Ascending aorta (tissue), 2 donors: Measurements from ENCODE around the gene NEK10. TPM values are rescaled to one million over a fixed set of nuclear protein-coding genes. Genes with fewer than 3 reads are reported as not detected.

Source experiments
- DNase-seq, 2 donors: peaks; one replicate each; pipeline ENCODE4 v3.0.0-alpha.2; 2019; ENCODE audit warnings: low spot score in 2 of 2
- H3K27ac ChIP-seq, 2 donors: fragments of 200-600 bp; sonication (generic); one replicate each; pipeline ENCODE4 v1.5.1; 2016 to 2017; ENCODE audit warnings: mild to moderate bottlenecking in 1 of 2
- H3K27me3 ChIP-seq: fragments of 200-600 bp; sonication (generic); one replicate; pipeline ENCODE4 v1.5.1; 2017
- H3K36me3 ChIP-seq, 2 donors: fragments of 200-600 bp; sonication (generic); one replicate each; pipeline ENCODE4 v1.5.1; 2016
- H3K4me1 ChIP-seq, 2 donors: fragments of 200-600 bp; sonication (generic); one replicate each; pipeline ENCODE4 v1.5.1; 2016 to 2017; ENCODE audit warnings: mild to moderate bottlenecking in 1 of 2
- H3K4me3 ChIP-seq, 2 donors: fragments of 200-600 bp; sonication (generic); one replicate each; pipeline ENCODE4 v1.5.1; 2016 to 2017; ENCODE audit warnings: mild to moderate bottlenecking in 1 of 2
- H3K9me3 ChIP-seq, 2 donors: fragments of 200-600 bp; sonication (generic); one replicate each; pipeline ENCODE4 v1.5.1; 2016
- CTCF ChIP-seq, 3 experiments: fragments of 200-600 bp in 2 of 3; fragments of 450-650 bp in 1 of 3; sonication (generic) in 2 of 3; IDR thresholded peaks; one replicate each; pipeline ENCODE4 v1.5.1; 2016 to 2019; ENCODE audit warnings: antibody characterized with exemption in 3 of 3, mild to moderate bottlenecking in 1 of 3, moderate library complexity in 1 of 3
- intact Hi-C: fragments of 100-400 bp; cut with DNase I; formaldehyde crosslinking; loops from one replicate; pipeline ENCODE4 v1.15.1; 2023
- total RNA-seq: library from RNA; depleted of rRNA; stranded (reverse); fragments of >200 nt; gene quantifications from one replicate; pipeline ENCODE4 v1.1.0, GENCODE V29; 2016

NEK10 gene
- total RNA-seq, 1 donor from 2014 or later = not detected

- no peaks in the 10 kb centered on the region for H3K4me1 ChIP-seq
- H3K27me3 ChIP-seq = no peaks in the 10 kb centered on the region
- no peak overlapping the region for H3K27ac ChIP-seq
- H3K36me3 ChIP-seq = no peaks in the 10 kb centered on the region
- intact Hi-C loops = no loop called here
- TF ChIP-seq CTCF (IDR thresholded peaks at IDR 0.05) = no peak
- H3K4me3 ChIP-seq = no peak overlapping the region
- no peak for DNase-seq
- H3K9me3 ChIP-seq = no peaks in the 10 kb centered on the region
These were observed 168.3 kb downstream of the NEK10 start for GRCh38 chr3:27200721-27201489.

DNA sequence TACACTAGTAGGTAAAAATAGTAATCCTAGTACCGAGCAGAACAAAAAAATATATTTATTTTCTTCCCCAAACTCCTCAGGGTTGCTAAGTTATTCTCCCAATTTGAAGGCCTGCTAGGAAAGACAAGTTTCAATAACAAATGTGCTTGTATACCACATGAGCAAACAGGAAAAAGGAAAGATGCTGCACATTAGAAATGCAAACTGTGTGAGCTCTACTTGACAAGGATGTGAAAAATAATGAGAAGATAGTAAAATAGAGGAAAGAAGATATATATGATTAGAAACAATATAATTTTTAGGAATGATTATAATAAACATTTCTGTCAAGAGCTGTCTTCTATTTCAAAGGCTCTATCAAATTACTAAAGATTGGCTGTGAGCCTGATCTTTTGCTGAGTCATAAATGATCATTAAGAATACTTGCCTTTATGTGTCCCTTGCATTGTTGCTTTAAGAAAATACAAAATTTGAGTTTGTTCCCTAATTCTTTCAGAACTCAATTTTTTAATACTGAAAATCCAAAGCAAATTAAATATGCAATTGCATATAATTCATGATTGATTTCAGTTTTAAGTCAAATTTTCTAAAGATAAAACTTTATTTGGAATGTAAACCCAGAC, 174.2 kb downstream of the NEK10 start:
- intact Hi-C loops = no loop called here

DNA sequence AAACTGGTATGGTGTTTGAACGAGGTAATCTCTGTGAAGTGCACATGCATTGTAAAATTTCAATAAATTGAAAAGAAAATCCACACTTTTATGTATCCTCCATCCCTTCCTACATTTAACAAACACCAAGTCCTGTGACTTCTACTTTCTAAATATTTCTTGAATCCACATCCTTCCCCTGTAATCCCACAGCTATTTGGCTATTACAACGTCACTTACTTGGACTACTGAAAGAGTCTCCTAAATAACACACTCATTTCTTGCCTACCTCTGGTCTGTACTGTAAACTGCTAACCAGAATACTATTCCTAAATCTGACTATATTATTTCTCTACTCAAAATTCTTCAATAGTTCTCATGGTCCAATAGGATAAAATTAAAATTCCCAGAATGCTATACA, 176.1 kb downstream of the NEK10 start:
- no peaks in the 10 kb centered on the region for H3K27me3 ChIP-seq
- H3K4me3 ChIP-seq = no peak overlapping the region
- no peaks in the 10 kb centered on the region for H3K4me1 ChIP-seq
- H3K9me3 ChIP-seq = no peaks in the 10 kb centered on the region
- TF ChIP-seq CTCF (IDR thresholded peaks at IDR 0.05) = no peak
- H3K36me3 ChIP-seq = no peaks in the 10 kb centered on the region
- no peak overlapping the region for H3K27ac ChIP-seq
- no peak for DNase-seq
- intact Hi-C loops = no loop called here

More for the DNA sequence above, 174.2 kb downstream of the NEK10 start:
- H3K4me3 ChIP-seq = no peak overlapping the region
- H3K4me1 ChIP-seq = no peaks in the 10 kb centered on the region
- no peak for TF ChIP-seq CTCF (IDR thresholded peaks at IDR 0.05)
- H3K27me3 ChIP-seq = no peaks in the 10 kb centered on the region
- no peak overlapping the region for H3K27ac ChIP-seq
- H3K36me3 ChIP-seq = no peaks in the 10 kb centered on the region
- DNase-seq = no peak
- no peaks in the 10 kb centered on the region for H3K9me3 ChIP-seq

- Histone ChIP-seq H3K36me3 (no peaks in the 10 kb centered on the region), H3K4me1 (no peaks in the 10 kb centered on the region), H3K27me3 (no peaks in the 10 kb centered on the region), H3K4me3 (no peak overlapping the region), H3K9me3 (no peaks in the 10 kb centered on the region), H3K27ac (no peak overlapping the region)
- intact Hi-C loops = no loop called here
- DNase-seq = no peak
- no peak for TF ChIP-seq CTCF (IDR thresholded peaks at IDR 0.05)
These were observed 183.2 kb downstream of the NEK10 start for GRCh38 chr3:27186013-27186412.

DNA sequence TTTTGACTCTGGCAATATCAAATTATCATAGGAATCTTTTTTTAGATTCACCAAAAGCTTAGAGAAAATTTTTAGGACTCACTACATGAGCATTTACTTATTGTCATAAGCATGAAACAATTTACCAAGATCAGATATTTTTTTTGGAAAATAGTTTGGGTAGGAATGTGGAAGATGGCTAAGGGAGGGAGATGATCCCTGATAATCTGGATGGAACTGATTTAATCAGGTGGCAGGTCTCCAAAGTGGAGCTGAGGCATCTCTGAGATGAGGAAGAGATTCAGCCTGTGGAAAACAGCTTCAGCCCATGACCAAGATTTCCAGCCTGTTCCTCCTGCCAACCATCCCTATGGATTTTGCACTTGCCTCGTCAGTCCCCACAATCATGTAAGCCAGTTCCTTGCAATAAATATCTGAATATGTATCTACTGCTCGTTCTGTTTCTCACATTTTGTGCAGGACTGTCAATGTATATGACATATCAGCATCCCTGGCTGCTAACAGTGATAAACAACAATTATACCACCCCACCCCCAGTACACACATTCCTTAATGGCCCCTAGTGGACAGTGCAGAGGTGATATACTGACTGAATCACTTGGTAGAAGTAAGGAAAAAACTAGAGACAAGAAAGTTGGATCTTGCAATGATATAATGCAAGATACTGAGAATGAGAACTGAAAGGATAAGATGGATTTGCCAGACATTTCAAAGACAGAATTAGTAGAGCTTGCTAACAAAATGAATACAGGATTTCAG, 183.8 kb downstream of the NEK10 start:
- no peak overlapping the region for H3K4me3 ChIP-seq
- H3K36me3 ChIP-seq = no peaks in the 10 kb centered on the region
- H3K27me3 ChIP-seq = no peaks in the 10 kb centered on the region
- no peaks in the 10 kb centered on the region for H3K4me1 ChIP-seq
- no peaks in the 10 kb centered on the region for H3K9me3 ChIP-seq
- no peak overlapping the region for H3K27ac ChIP-seq
- intact Hi-C loops = no loop called here
- TF ChIP-seq CTCF (IDR thresholded peaks at IDR 0.05) = no peak
- no peak for DNase-seq
